Calu3 (cell line): ENCODE results near the gene CPD. TPM values are rescaled to one million over a fixed set of nuclear protein-coding genes. Genes with fewer than 3 reads are reported as not detected.
A peak's percentile ranks its signal among the peaks of the same experiment; 100 is the strongest.

Experiments
- BruUV-seq: library from RNA; stranded (reverse); fragments of 400-500 nt; replicated peaks from 2 replicates; lab custom pipeline; 2021; lab: Mats Ljungman, UMichigan
- CTCF ChIA-PET: fragments of 300-600 bp; sonication (Branson Sonifier 250); formaldehyde crosslinking; loops from one replicate; lab custom pipeline; 2022; ENCODE audit warnings: antibody characterized with exemption; lab: Charles Lee
- DNase-seq: peaks from one replicate; pipeline ENCODE4 v3.0.0; 2022
- H3K27ac Mint-ChIP-seq: one replicate; pipeline ENCODE4 v1.8.0; 2022; ENCODE audit warnings: mixed read lengths; ENCODE audit not compliant: unreplicated experiment
- H3K27me3 Mint-ChIP-seq: one replicate; pipeline ENCODE4 v1.8.0; 2022; ENCODE audit warnings: mixed read lengths; ENCODE audit not compliant: unreplicated experiment
- H3K36me3 Mint-ChIP-seq: one replicate; pipeline ENCODE4 v1.8.0; 2022; ENCODE audit warnings: mild to moderate bottlenecking, moderate library complexity, mixed read lengths; ENCODE audit not compliant: insufficient read depth, unreplicated experiment
- H3K4me1 Mint-ChIP-seq: one replicate; pipeline ENCODE4 v1.8.0; 2022; ENCODE audit warnings: mild to moderate bottlenecking, low read depth, mixed read lengths; ENCODE audit not compliant: unreplicated experiment
- H3K4me3 Mint-ChIP-seq: one replicate; pipeline ENCODE4 v1.8.0; 2022; ENCODE audit warnings: mild to moderate bottlenecking, low read depth, moderate library complexity, mixed read lengths; ENCODE audit not compliant: unreplicated experiment
- H3K9me3 Mint-ChIP-seq: one replicate; pipeline ENCODE4 v1.8.0; 2022; ENCODE audit warnings: low read depth, mixed read lengths; ENCODE audit not compliant: unreplicated experiment
- CTCF ChIP-seq: fragments of 200-600 bp; IDR thresholded peaks from one replicate; pipeline ENCODE4 v1.8.0; 2022; ENCODE audit warnings: antibody characterized with exemption; ENCODE audit not compliant: unreplicated experiment
- intact Hi-C: fragments of 100-400 bp; cut with micrococcal nuclease; formaldehyde crosslinking; loops from one replicate; pipeline ENCODE4 v1.10.0; 2022; ENCODE audit not compliant: unreplicated experiment
- total RNA-seq: library from RNA; stranded (reverse); gene quantifications from 2 replicates; pipeline ENCODE4 v1.2.3, GENCODE V29; 2022

Gene CPD
- total RNA-seq, 1 experiment from 2014 or later = 82.9 TPM

- intact Hi-C loops = loop anchor here (2.0 kb wide), 1 partner anchor 36 kb away; no protein-coding TSS in a partner anchor
- Mint-ChIP-seq H3K4me3 (peak overlapping the region; percentile 85), H3K27me3 (no peaks in the 10 kb centered on the region), H3K27ac (no peak overlapping the region), H3K36me3 (peaks cover 37% of the 10 kb centered on the region), H3K4me1 (peaks cover 50% of the 10 kb centered on the region), H3K9me3 (no peaks in the 10 kb centered on the region)
- DNase-seq = no peak
- no TSS peak for BruUV-seq
- no peak for TF ChIP-seq CTCF
- CTCF ChIA-PET = no interaction called here
Measured at GRCh38 chr17:30381340-30381659, 2.6 kb downstream of the CPD start.

- H3K9me3 Mint-ChIP-seq = no peaks in the 10 kb centered on the region
- DNase-seq = no peak
- H3K4me3 Mint-ChIP-seq = no peak overlapping the region
- CTCF ChIA-PET = no interaction called here
- H3K27me3 Mint-ChIP-seq = no peaks in the 10 kb centered on the region
- peaks cover 39% of the 10 kb centered on the region for H3K4me1 Mint-ChIP-seq
- H3K27ac Mint-ChIP-seq = no peak overlapping the region
- intact Hi-C loops = no loop called here
- TF ChIP-seq CTCF = no peak
- peaks cover 41% of the 10 kb centered on the region for H3K36me3 Mint-ChIP-seq
- BruUV-seq = no TSS peak
Measured at GRCh38 chr17:30382345-30382744, 3.6 kb downstream of the CPD start.

GRCh38 chr17:30388321-30389179 lies 9.8 kb downstream of the CPD start:
- BruUV-seq = no TSS peak
- peaks cover 16% of the 10 kb centered on the region for H3K36me3 Mint-ChIP-seq
- H3K27me3 Mint-ChIP-seq = no peaks in the 10 kb centered on the region
- H3K27ac Mint-ChIP-seq = no peak overlapping the region
- no peak for DNase-seq
- no peaks in the 10 kb centered on the region for H3K4me1 Mint-ChIP-seq
- TF ChIP-seq CTCF = no peak
- no peaks in the 10 kb centered on the region for H3K9me3 Mint-ChIP-seq
- no peak overlapping the region for H3K4me3 Mint-ChIP-seq
- intact Hi-C loops = no loop called here
- CTCF ChIA-PET = no interaction called here

GRCh38 chr17:30389756-30390300 lies 11.1 kb downstream of the CPD start:
- BruUV-seq = no TSS peak
- intact Hi-C loops = no loop called here
- CTCF ChIA-PET = no interaction called here
- H3K9me3 Mint-ChIP-seq = no peaks in the 10 kb centered on the region
- no peak overlapping the region for H3K27ac Mint-ChIP-seq
- no peak for DNase-seq
- H3K4me1 Mint-ChIP-seq = peaks cover 8% of the 10 kb centered on the region
- TF ChIP-seq CTCF = no peak
- H3K4me3 Mint-ChIP-seq = no peak overlapping the region
- no peaks in the 10 kb centered on the region for H3K27me3 Mint-ChIP-seq
- H3K36me3 Mint-ChIP-seq = peaks cover 15% of the 10 kb centered on the region
